GM06990 (cell line): Measurements from ENCODE around the gene DOCK7.
"Not testable (repeated sequence)": the region's sequence is repeated elsewhere in the genome, so short reads cannot be mapped to it uniquely, and the experiment has no call there.

ENCODE experiments used
- DNase-seq: peaks from one replicate; pipeline ENCODE4 v3.0.0-alpha.2; 2011; ENCODE audit not compliant: insufficient read length; ENCODE audit errors: extremely low read depth
- H3K27me3 ChIP-seq: replicated peaks from 2 replicates; pipeline ENCODE4 v1.6.0; 2011; ENCODE audit warnings: low read length; ENCODE audit not compliant: control insufficient read depth, insufficient read depth
- H3K36me3 ChIP-seq: 2 replicates; pipeline ENCODE4 v1.5.1; 2011; ENCODE audit warnings: low read length; ENCODE audit not compliant: control insufficient read depth, insufficient read depth
- H3K4me3 ChIP-seq: replicated peaks from 2 replicates; pipeline ENCODE4 v1.5.1; 2011; ENCODE audit warnings: low read depth, mild to moderate bottlenecking, control low read depth, low read length
- TF ChIP-seq, protein P1 (sequence below): IDR thresholded peaks from 2 replicates; pipeline ENCODE4 v1.5.1; 2011; ENCODE audit warnings: low read length, control low read depth, mild to moderate bottlenecking, inconsistent platforms; ENCODE audit not compliant: insufficient read depth, poor library complexity, severe bottlenecking

The DOCK7 gene

GRCh38 chr1:62717483-62717882 lies 29.3 kb upstream of the DOCK7 start:
- Histone ChIP-seq H3K4me3 (no peak overlapping the region), H3K27me3 (no peaks in the 10 kb centered on the region), H3K36me3 (no peaks in the 10 kb centered on the region)
- no peak for DNase-seq
- TF ChIP-seq, protein P1, sequence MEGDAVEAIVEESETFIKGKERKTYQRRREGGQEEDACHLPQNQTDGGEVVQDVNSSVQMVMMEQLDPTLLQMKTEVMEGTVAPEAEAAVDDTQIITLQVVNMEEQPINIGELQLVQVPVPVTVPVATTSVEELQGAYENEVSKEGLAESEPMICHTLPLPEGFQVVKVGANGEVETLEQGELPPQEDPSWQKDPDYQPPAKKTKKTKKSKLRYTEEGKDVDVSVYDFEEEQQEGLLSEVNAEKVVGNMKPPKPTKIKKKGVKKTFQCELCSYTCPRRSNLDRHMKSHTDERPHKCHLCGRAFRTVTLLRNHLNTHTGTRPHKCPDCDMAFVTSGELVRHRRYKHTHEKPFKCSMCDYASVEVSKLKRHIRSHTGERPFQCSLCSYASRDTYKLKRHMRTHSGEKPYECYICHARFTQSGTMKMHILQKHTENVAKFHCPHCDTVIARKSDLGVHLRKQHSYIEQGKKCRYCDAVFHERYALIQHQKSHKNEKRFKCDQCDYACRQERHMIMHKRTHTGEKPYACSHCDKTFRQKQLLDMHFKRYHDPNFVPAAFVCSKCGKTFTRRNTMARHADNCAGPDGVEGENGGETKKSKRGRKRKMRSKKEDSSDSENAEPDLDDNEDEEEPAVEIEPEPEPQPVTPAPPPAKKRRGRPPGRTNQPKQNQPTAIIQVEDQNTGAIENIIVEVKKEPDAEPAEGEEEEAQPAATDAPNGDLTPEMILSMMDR, result no peak

GRCh38 chr1:62716397-62716796 lies 28.2 kb upstream of the DOCK7 start:
- H3K36me3 ChIP-seq, result no peaks in the 10 kb centered on the region
- TF ChIP-seq, protein P1, result no peak
- DNase-seq, result no peak
- H3K27me3 ChIP-seq, result no peaks in the 10 kb centered on the region
- no peak overlapping the region for H3K4me3 ChIP-seq

DNA sequence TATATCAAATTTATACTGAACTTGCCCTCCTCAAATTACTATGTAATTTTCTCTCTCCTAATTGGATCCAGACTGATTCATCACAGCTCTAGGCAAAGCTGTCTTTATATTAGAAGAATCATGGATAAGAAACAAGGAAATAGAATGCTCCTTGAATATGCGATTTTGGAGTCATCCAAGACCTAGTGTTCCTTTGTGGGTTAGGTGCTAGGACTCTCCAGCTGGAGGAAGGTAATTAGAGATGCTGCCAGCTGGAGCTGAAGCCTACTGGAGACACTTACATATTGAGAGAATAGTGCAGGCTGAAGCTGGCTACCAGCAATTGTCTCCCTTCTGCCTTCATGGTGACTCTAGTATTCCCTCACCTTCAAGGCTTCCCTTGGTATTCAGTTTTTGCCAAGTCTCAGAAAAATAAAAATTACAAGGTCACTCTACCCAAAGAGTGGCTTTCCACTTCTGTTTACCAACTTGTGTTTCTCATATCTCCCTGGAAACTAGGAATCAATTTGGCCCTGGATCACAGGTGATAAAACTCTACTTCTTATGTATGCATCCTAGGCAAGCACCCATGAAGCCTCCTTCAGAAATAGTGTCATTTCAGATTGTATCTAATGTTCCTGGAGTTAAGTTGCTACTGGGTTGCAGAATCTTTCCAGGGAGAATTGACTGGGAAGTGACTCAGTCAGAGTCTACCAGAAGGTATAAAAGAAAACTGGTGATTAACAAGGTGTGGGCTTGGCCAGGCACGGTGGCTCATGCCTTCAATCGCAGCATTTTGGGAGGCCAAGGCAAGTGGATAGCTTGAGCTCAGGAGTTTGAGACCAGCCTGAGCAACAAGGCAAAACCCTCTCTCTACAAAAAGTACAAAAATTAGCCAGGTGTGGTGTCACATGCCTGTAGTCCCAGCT lies 24.4 kb upstream of the DOCK7 start:
- DNase-seq, result no peak
- H3K27me3 ChIP-seq, result no peaks in the 10 kb centered on the region
- H3K36me3 ChIP-seq, result no peaks in the 10 kb centered on the region
- H3K4me3 ChIP-seq, result no peak overlapping the region
- TF ChIP-seq, protein P1, result no peak

DNA sequence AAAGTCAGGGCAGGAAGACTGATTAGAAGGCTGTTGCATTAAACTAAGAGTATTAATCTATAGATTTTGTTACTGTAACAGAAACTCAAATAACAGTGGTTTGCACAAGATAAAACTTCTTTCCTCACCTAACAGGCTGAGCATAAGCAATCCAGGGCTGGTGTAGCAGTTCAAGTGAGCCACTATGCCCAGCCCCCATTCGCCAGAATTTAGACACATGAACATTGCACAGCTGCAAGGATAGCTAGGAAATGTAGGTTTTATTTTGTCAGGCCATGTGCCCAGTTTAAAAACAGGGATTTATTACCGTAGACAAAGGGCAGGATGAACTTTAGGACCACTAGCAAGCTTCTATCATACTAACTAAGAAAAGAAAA lies 19.5 kb upstream of the DOCK7 start:
- TF ChIP-seq, protein P1, result no peak
- H3K36me3 ChIP-seq, result no peaks in the 10 kb centered on the region
- no peak for DNase-seq
- no peak overlapping the region for H3K4me3 ChIP-seq
- H3K27me3 ChIP-seq, result no peaks in the 10 kb centered on the region

- Histone ChIP-seq H3K4me3 (no peak overlapping the region), H3K36me3 (no peaks in the 10 kb centered on the region), H3K27me3 (no peaks in the 10 kb centered on the region)
- TF ChIP-seq, protein P1, result no peak
- no peak for DNase-seq
Observed at GRCh38 chr1:62706985-62707743, 19.0 kb upstream of the DOCK7 start.

- DNase-seq, H3K36me3 ChIP-seq, H3K4me3 ChIP-seq, H3K27me3 ChIP-seq: not testable (repeated sequence)
Observed at GRCh38 chr1:62698161-62698560, 10.0 kb upstream of the DOCK7 start.

DNA sequence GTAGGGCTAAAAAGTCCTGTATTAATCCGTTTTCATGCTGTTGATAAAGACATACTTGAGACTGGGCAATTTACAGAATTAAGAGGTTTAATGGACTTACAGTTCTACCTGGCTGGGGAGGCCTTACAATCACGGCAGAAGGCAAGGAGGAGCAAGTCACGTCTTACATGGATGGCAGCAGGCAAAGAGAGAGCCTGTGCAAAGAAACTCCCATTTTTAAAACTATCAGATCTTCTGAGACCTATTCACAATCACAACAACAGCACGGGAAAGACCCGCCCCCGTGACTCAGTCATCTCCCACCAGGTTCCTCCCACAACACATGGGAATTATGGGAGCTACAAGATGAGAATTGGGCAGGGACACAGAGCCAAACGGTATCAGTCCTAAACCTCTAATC lies 6.3 kb upstream of the DOCK7 start:
- not testable (repeated sequence) for H3K4me3 ChIP-seq, DNase-seq, H3K27me3 ChIP-seq, H3K36me3 ChIP-seq
